Liver (tissue), 9 donors: ENCODE results near the gene TRIM17. TPM values are rescaled to one million over a fixed set of nuclear protein-coding genes. Genes with fewer than 3 reads are reported as not detected.

Experiments
- DNase-seq: peaks from one replicate; pipeline ENCODE4 v3.0.0-alpha.2; 2017; ENCODE audit warnings: low spot score
- H3K27ac ChIP-seq, 2 donors: one replicate each; pipeline ENCODE4 v1.7.0; 2013; ENCODE audit warnings: inconsistent platforms in 2 of 2, low read length in 2 of 2, control low read depth in 1 of 2, low read depth in 1 of 2, mild to moderate bottlenecking in 1 of 2
- H3K27me3 ChIP-seq, 4 donors: one replicate each; pipeline versions ENCODE4 v1.6.1 to v1.7.0; 2013; ENCODE audit warnings: low read length in 3 of 4, inconsistent platforms in 1 of 4, mild to moderate bottlenecking in 1 of 4, moderate library complexity in 1 of 4; ENCODE audit not compliant: control insufficient read depth in 4 of 4, insufficient read depth in 4 of 4
- H3K36me3 ChIP-seq, 4 donors: one replicate each; pipeline versions ENCODE4 v1.6.1 to v1.7.0; 2013; ENCODE audit warnings: low read length in 3 of 4, mild to moderate bottlenecking in 3 of 4, low read depth in 1 of 4, moderate library complexity in 1 of 4; ENCODE audit not compliant: control insufficient read depth in 4 of 4, insufficient read depth in 3 of 4
- H3K4me1 ChIP-seq, 4 donors: one replicate each; pipeline versions ENCODE4 v1.6.1 to v1.7.0; 2013; ENCODE audit warnings: low read length in 3 of 4, mild to moderate bottlenecking in 3 of 4, moderate library complexity in 1 of 4; ENCODE audit not compliant: control insufficient read depth in 4 of 4, insufficient read depth in 4 of 4
- H3K4me3 ChIP-seq, 3 donors: one replicate each; pipeline versions ENCODE4 v1.6.1 to v1.7.0; 2013; ENCODE audit warnings: low read length in 3 of 3, control low read depth in 1 of 3, low read depth in 1 of 3, mild to moderate bottlenecking in 1 of 3
- H3K9ac ChIP-seq, 2 donors: one replicate each; pipeline ENCODE4 v1.7.0; 2013; ENCODE audit warnings: low read length in 2 of 2, mild to moderate bottlenecking in 2 of 2, moderate library complexity in 2 of 2, control low read depth in 1 of 2, low read depth in 1 of 2
- H3K9me3 ChIP-seq, 4 donors: one replicate each; pipeline versions ENCODE4 v1.6.1 to v1.7.0; 2013; ENCODE audit warnings: low read length in 3 of 4; ENCODE audit not compliant: control insufficient read depth in 4 of 4
- ATF3 ChIP-seq: IDR thresholded peaks from 2 replicates; pipeline ENCODE4 v1.6.1; 2016; ENCODE audit warnings: antibody characterized with exemption
- EGR1 ChIP-seq, 2 donors: IDR thresholded peaks; 2 replicates each; pipeline ENCODE4 v1.6.1; 2016 to 2018; ENCODE audit warnings: antibody characterized with exemption in 2 of 2, low read depth in 2 of 2
- FOXA1 ChIP-seq: IDR thresholded peaks from 2 replicates; pipeline ENCODE4 v1.6.1; 2016; ENCODE audit warnings: antibody characterized with exemption
- FOXA2 ChIP-seq: IDR thresholded peaks from 2 replicates; pipeline ENCODE4 v1.6.1; 2016; ENCODE audit warnings: antibody characterized with exemption
- GABPA ChIP-seq, 2 donors: IDR thresholded peaks in 1 of 2; conservative IDR thresholded peaks in 1 of 2; 2 replicates each; pipeline ENCODE4 v1.6.1; 2016; ENCODE audit warnings: antibody characterized with exemption in 2 of 2, mild to moderate bottlenecking in 1 of 2, moderate library complexity in 1 of 2
- HNF4A ChIP-seq, 2 donors: conservative IDR thresholded peaks; 2 replicates each; pipeline ENCODE4 v1.6.1; 2016; ENCODE audit warnings: antibody characterized with exemption in 2 of 2, mild to moderate bottlenecking in 2 of 2
- HNF4G ChIP-seq: IDR thresholded peaks from 2 replicates; pipeline ENCODE4 v1.6.1; 2016; ENCODE audit warnings: antibody characterized with exemption
- JUND ChIP-seq, 2 donors: IDR thresholded peaks; 2 replicates each; pipeline ENCODE4 v1.6.1; 2016; ENCODE audit warnings: antibody characterized with exemption in 2 of 2
- NR2F2 ChIP-seq: IDR thresholded peaks from 2 replicates; pipeline ENCODE4 v1.6.1; 2016; ENCODE audit warnings: antibody characterized with exemption
- RAD21 ChIP-seq, 2 donors: IDR thresholded peaks; 2 replicates each; pipeline ENCODE4 v1.6.1; 2016; ENCODE audit warnings: antibody characterized with exemption in 2 of 2, mild to moderate bottlenecking in 2 of 2
- RXRA ChIP-seq, 2 donors: IDR thresholded peaks; 2 replicates each; pipeline ENCODE4 v1.6.1; 2017 to 2018; ENCODE audit warnings: antibody characterized with exemption in 2 of 2, mild to moderate bottlenecking in 1 of 2
- SP1 ChIP-seq: IDR thresholded peaks from 2 replicates; pipeline ENCODE4 v1.6.1; 2018; ENCODE audit warnings: antibody characterized with exemption, mild to moderate bottlenecking
- TAF1 ChIP-seq: conservative IDR thresholded peaks from 2 replicates; pipeline ENCODE4 v1.6.1; 2016; ENCODE audit warnings: antibody characterized with exemption, mild to moderate bottlenecking
- YY1 ChIP-seq: IDR thresholded peaks from 2 replicates; pipeline ENCODE4 v1.6.1; 2016; ENCODE audit warnings: antibody characterized with exemption, mild to moderate bottlenecking
- ZBTB33 ChIP-seq: IDR thresholded peaks from 2 replicates; pipeline ENCODE4 v1.6.1; 2016; ENCODE audit warnings: antibody characterized with exemption
- WGBS: extraction: QIAGEN DNeasy Blood & Tissue Kit; methylation state at CpG from one replicate; pipeline ENCODE4 v1.1.7; 2013; 5-methylcytosine and 5-hydroxymethylcytosine counted together
- polyA plus RNA-seq, 2 donors: library from polyadenylated mRNA; stranded (reverse) in 1 of 2; unstranded in 1 of 2; fragments of 200-250 nt in 1 of 2; fragments of >200 nt in 1 of 2; fragmentation: Nextera tagmentation in 1 of 2; extraction: Ambion mirVana in 1 of 2; gene quantifications; one replicate each; pipeline versions ENCODE4 v1.2.1 to v1.2.3, GENCODE V29; 2013 to 2015
- total RNA-seq, 2 donors: library from RNA; depleted of rRNA; stranded (reverse); fragments of >200 nt; gene quantifications; one replicate each; pipeline ENCODE4 v1.2.3, GENCODE V29; 2014
- TF ChIP-seq, protein P1 (sequence below): fragments of 150-350 bp; IDR thresholded peaks from 2 replicates; pipeline ENCODE4 v1.5.1; 2017; ENCODE audit warnings: improper control_type of control experiment, low read depth, low read length; ENCODE audit not compliant: missing input control
- TF ChIP-seq, protein P2 (sequence below): IDR thresholded peaks from 2 replicates; pipeline ENCODE4 v1.6.1; 2016; ENCODE audit warnings: antibody characterized with exemption
- TF ChIP-seq, protein P3 (sequence below): IDR thresholded peaks from 2 replicates; pipeline ENCODE4 v1.6.1; 2016; ENCODE audit warnings: antibody characterized with exemption, mild to moderate bottlenecking
- donor health status: healthy.
- donor health status: healthy.
- donor health status: healthy.
- donor health status: healthy.
- donor health status: healthy.

Gene TRIM17
- total and polyA plus RNA-seq, 4 donors: 0.08 to 0.49 TPM; not detected in 2

- Histone ChIP-seq H3K4me1 (peaks cover 0 to 4% (median 1%) of the 10 kb centered on the region in 4 donors), H3K9me3 (no peaks in the 10 kb centered on the region), H3K27ac (no peak overlapping the region), H3K4me3 (no peak overlapping the region), H3K9ac (no peak overlapping the region), H3K36me3 (no peaks in the 10 kb centered on the region), H3K27me3 (peaks cover 0 to 12% (median 3%) of the 10 kb centered on the region in 4 donors)
- 92% methylated on average over 7 of the region's 7 CpGs for WGBS
- DNase-seq: no peak
- no peak for TF ChIP-seq ATF3
- TF ChIP-seq EGR1 (IDR thresholded peaks at IDR 0.05; ENCODE audit: low read depth in 2 of 2): no peak
- TF ChIP-seq NR2F2: no peak
- TF ChIP-seq ZBTB33: no peak
- TF ChIP-seq FOXA2: no peak
- TF ChIP-seq SP1: no peak
- no peak for TF ChIP-seq TAF1
- TF ChIP-seq, protein P1, sequence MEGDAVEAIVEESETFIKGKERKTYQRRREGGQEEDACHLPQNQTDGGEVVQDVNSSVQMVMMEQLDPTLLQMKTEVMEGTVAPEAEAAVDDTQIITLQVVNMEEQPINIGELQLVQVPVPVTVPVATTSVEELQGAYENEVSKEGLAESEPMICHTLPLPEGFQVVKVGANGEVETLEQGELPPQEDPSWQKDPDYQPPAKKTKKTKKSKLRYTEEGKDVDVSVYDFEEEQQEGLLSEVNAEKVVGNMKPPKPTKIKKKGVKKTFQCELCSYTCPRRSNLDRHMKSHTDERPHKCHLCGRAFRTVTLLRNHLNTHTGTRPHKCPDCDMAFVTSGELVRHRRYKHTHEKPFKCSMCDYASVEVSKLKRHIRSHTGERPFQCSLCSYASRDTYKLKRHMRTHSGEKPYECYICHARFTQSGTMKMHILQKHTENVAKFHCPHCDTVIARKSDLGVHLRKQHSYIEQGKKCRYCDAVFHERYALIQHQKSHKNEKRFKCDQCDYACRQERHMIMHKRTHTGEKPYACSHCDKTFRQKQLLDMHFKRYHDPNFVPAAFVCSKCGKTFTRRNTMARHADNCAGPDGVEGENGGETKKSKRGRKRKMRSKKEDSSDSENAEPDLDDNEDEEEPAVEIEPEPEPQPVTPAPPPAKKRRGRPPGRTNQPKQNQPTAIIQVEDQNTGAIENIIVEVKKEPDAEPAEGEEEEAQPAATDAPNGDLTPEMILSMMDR: no peak
- TF ChIP-seq, protein P2, sequence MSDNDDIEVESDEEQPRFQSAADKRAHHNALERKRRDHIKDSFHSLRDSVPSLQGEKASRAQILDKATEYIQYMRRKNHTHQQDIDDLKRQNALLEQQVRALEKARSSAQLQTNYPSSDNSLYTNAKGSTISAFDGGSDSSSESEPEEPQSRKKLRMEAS: no peak
- no peak for TF ChIP-seq FOXA1
- no peak for TF ChIP-seq JUND (IDR thresholded peaks at IDR 0.05)
- no peak for TF ChIP-seq RAD21 (IDR thresholded peaks at IDR 0.05)
- no peak for TF ChIP-seq YY1
- no peak for TF ChIP-seq HNF4G
- TF ChIP-seq RXRA (IDR thresholded peaks at IDR 0.05): no peak
- TF ChIP-seq GABPA (IDR thresholded peaks at IDR 0.05 in 1 of 2, conservative IDR thresholded peaks at IDR 0.05 in 1 of 2): no peak
- TF ChIP-seq, protein P3, sequence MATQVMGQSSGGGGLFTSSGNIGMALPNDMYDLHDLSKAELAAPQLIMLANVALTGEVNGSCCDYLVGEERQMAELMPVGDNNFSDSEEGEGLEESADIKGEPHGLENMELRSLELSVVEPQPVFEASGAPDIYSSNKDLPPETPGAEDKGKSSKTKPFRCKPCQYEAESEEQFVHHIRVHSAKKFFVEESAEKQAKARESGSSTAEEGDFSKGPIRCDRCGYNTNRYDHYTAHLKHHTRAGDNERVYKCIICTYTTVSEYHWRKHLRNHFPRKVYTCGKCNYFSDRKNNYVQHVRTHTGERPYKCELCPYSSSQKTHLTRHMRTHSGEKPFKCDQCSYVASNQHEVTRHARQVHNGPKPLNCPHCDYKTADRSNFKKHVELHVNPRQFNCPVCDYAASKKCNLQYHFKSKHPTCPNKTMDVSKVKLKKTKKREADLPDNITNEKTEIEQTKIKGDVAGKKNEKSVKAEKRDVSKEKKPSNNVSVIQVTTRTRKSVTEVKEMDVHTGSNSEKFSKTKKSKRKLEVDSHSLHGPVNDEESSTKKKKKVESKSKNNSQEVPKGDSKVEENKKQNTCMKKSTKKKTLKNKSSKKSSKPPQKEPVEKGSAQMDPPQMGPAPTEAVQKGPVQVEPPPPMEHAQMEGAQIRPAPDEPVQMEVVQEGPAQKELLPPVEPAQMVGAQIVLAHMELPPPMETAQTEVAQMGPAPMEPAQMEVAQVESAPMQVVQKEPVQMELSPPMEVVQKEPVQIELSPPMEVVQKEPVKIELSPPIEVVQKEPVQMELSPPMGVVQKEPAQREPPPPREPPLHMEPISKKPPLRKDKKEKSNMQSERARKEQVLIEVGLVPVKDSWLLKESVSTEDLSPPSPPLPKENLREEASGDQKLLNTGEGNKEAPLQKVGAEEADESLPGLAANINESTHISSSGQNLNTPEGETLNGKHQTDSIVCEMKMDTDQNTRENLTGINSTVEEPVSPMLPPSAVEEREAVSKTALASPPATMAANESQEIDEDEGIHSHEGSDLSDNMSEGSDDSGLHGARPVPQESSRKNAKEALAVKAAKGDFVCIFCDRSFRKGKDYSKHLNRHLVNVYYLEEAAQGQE: no peak
- TF ChIP-seq HNF4A (conservative IDR thresholded peaks at IDR 0.05): no peak
Measured at GRCh38 chr1:228417483-228418203, 982 bp upstream of the TRIM17 start.
